ENCODE measurements around the gene TARBP2.
A peak's percentile ranks its signal among the peaks of the same experiment; 100 is the strongest.
"Not testable (repeated sequence)": the region's sequence is repeated elsewhere in the genome, so short reads cannot be mapped to it uniquely, and the experiment has no call there.

The TARBP2 gene

GRCh38 chr12:53536962-53537361 is 35.9 kb downstream of the TARBP2 start:
- Histone ChIP-seq H3K27ac (ENCODE audit: low read depth, low read length) (no peak overlapping the region), H3K36me3 (ENCODE audit: control insufficient read depth, insufficient read depth, low read length) (peaks cover 20% of the 10 kb centered on the region), H3K4me1 (ENCODE audit: control insufficient read depth, insufficient read depth, low read length) (peaks cover 2% of the 10 kb centered on the region), H3K27me3 (ENCODE audit: control insufficient read depth, insufficient read depth, low read length) (no peaks in the 10 kb centered on the region), H3K9ac (ENCODE audit: low read length) (no peak overlapping the region), H3K4me3 (ENCODE audit: low read length) (no peak overlapping the region)

- peaks cover 2% of the 10 kb centered on the region for H3K4me1 ChIP-seq (ENCODE audit: control insufficient read depth, insufficient read depth, low read length)
- H3K4me3 ChIP-seq (ENCODE audit: low read length) = no peak overlapping the region
- no peak overlapping the region for H3K9ac ChIP-seq (ENCODE audit: low read length)
- H3K27me3 ChIP-seq (ENCODE audit: control insufficient read depth, insufficient read depth, low read length) = no peaks in the 10 kb centered on the region
- peaks cover 8% of the 10 kb centered on the region for H3K36me3 ChIP-seq (ENCODE audit: control insufficient read depth, insufficient read depth, low read length)
- peak overlapping the region; percentile 75 for H3K27ac ChIP-seq (ENCODE audit: low read depth, low read length)
Measured at GRCh38 chr12:53538209-53538689, 37.2 kb downstream of the TARBP2 start.

GRCh38 chr12:53539526-53539925 is 38.4 kb downstream of the TARBP2 start:
- H3K27me3 ChIP-seq (ENCODE audit: control insufficient read depth, insufficient read depth, low read length) = no peaks in the 10 kb centered on the region
- H3K36me3 ChIP-seq (ENCODE audit: control insufficient read depth, insufficient read depth, low read length) = peaks cover 7% of the 10 kb centered on the region
- no peak overlapping the region for H3K9ac ChIP-seq (ENCODE audit: low read length)
- peaks cover 9% of the 10 kb centered on the region for H3K4me1 ChIP-seq (ENCODE audit: control insufficient read depth, insufficient read depth, low read length)
- no peak overlapping the region for H3K27ac ChIP-seq (ENCODE audit: low read depth, low read length)
- no peak overlapping the region for H3K4me3 ChIP-seq (ENCODE audit: low read length)

GRCh38 chr12:53543539-53543938 is 42.5 kb downstream of the TARBP2 start:
- Histone ChIP-seq H3K27me3 (ENCODE audit: control insufficient read depth, insufficient read depth, low read length) (no peaks in the 10 kb centered on the region), H3K36me3 (ENCODE audit: control insufficient read depth, insufficient read depth, low read length) (peaks cover 11% of the 10 kb centered on the region), H3K4me1 (ENCODE audit: control insufficient read depth, insufficient read depth, low read length) (peaks cover 10% of the 10 kb centered on the region), H3K4me3 (ENCODE audit: low read length) (peak overlapping the region; percentile 35), H3K27ac (ENCODE audit: low read depth, low read length) (peak overlapping the region; percentile 66), H3K9ac (ENCODE audit: low read length) (no peak overlapping the region)

- peaks cover 17% of the 10 kb centered on the region for H3K4me1 ChIP-seq (ENCODE audit: control insufficient read depth, insufficient read depth, low read length)
- H3K36me3 ChIP-seq (ENCODE audit: control insufficient read depth, insufficient read depth, low read length) = peaks cover 16% of the 10 kb centered on the region
- not testable (repeated sequence) for H3K27me3 ChIP-seq (ENCODE audit: control insufficient read depth, insufficient read depth, low read length); H3K9ac ChIP-seq (ENCODE audit: low read length); H3K27ac ChIP-seq (ENCODE audit: low read depth, low read length); H3K4me3 ChIP-seq (ENCODE audit: low read length)
Measured at GRCh38 chr12:53548354-53548753, 47.3 kb downstream of the TARBP2 start.

- H3K4me3 ChIP-seq (ENCODE audit: low read length); H3K27me3 ChIP-seq (ENCODE audit: control insufficient read depth, insufficient read depth, low read length); H3K9ac ChIP-seq (ENCODE audit: low read length); H3K27ac ChIP-seq (ENCODE audit: low read depth, low read length); H3K4me1 ChIP-seq (ENCODE audit: control insufficient read depth, insufficient read depth, low read length): not testable (repeated sequence)
- H3K36me3 ChIP-seq (ENCODE audit: control insufficient read depth, insufficient read depth, low read length) = peaks cover 16% of the 10 kb centered on the region
Measured at GRCh38 chr12:53550131-53550530, 49.0 kb downstream of the TARBP2 start.

GRCh38 chr12:53550595-53550994 is 49.5 kb downstream of the TARBP2 start:
- no peak overlapping the region for H3K4me3 ChIP-seq (ENCODE audit: low read length)
- peaks cover 16% of the 10 kb centered on the region for H3K36me3 ChIP-seq (ENCODE audit: control insufficient read depth, insufficient read depth, low read length)
- no peak overlapping the region for H3K9ac ChIP-seq (ENCODE audit: low read length)
- peaks cover 7% of the 10 kb centered on the region for H3K4me1 ChIP-seq (ENCODE audit: control insufficient read depth, insufficient read depth, low read length)
- H3K27me3 ChIP-seq (ENCODE audit: control insufficient read depth, insufficient read depth, low read length) = no peaks in the 10 kb centered on the region
- H3K27ac ChIP-seq (ENCODE audit: low read depth, low read length) = no peak overlapping the region

GRCh38 chr12:53551889-53552291 is 50.8 kb downstream of the TARBP2 start:
- Histone ChIP-seq H3K4me1 (ENCODE audit: control insufficient read depth, insufficient read depth, low read length) (peaks cover 7% of the 10 kb centered on the region), H3K27ac (ENCODE audit: low read depth, low read length) (no peak overlapping the region), H3K27me3 (ENCODE audit: control insufficient read depth, insufficient read depth, low read length) (no peaks in the 10 kb centered on the region), H3K9ac (ENCODE audit: low read length) (no peak overlapping the region), H3K36me3 (ENCODE audit: control insufficient read depth, insufficient read depth, low read length) (peaks cover 16% of the 10 kb centered on the region), H3K4me3 (ENCODE audit: low read length) (no peak overlapping the region)

- Histone ChIP-seq H3K4me1 (ENCODE audit: control insufficient read depth, insufficient read depth, low read length) (peaks cover 7% of the 10 kb centered on the region), H3K36me3 (ENCODE audit: control insufficient read depth, insufficient read depth, low read length) (peaks cover 15% of the 10 kb centered on the region), H3K27ac (ENCODE audit: low read depth, low read length) (no peak overlapping the region), H3K4me3 (ENCODE audit: low read length) (no peak overlapping the region), H3K27me3 (ENCODE audit: control insufficient read depth, insufficient read depth, low read length) (no peaks in the 10 kb centered on the region), H3K9ac (ENCODE audit: low read length) (no peak overlapping the region)
Measured at GRCh38 chr12:53552361-53553327, 51.6 kb downstream of the TARBP2 start.

All from rectal smooth muscle tissue (tissue), 1 donor.